ENCODE results near the gene HLA-C. TPM values are rescaled to one million over a fixed set of nuclear protein-coding genes. Genes with fewer than 3 reads are reported as not detected.
A peak's percentile ranks its signal among the peaks of the same experiment; 100 is the strongest.

HLA-C gene
- total and polyA plus RNA-seq, 4 donors = 125 to 1,234 (median 712) TPM

GRCh38 chr6:31228476-31228875 is 43.4 kb downstream of the HLA-C start:
- Histone ChIP-seq H3K9ac (ENCODE audit: insufficient read depth in 1 of 2, low read length in 2 of 2) (no peak overlapping the region), H3K27ac (ENCODE audit: low read depth in 1 of 2, low read length in 1 of 2) (no peak overlapping the region), H3K9me3 (ENCODE audit: control insufficient read depth in 4 of 4, insufficient read depth in 3 of 4, low read length in 3 of 4) (no peaks in the 10 kb centered on the region), H3K27me3 (ENCODE audit: control insufficient read depth in 3 of 3, insufficient read depth in 3 of 3, low read length in 2 of 3) (peaks cover 0 to 2% (median 0%) of the 10 kb centered on the region in 3 donors), H3K36me3 (ENCODE audit: control insufficient read depth in 4 of 4, insufficient read depth in 4 of 4, low read length in 4 of 4) (no peaks in the 10 kb centered on the region), H3K4me3 (no peak overlapping the region), H3K4me1 (ENCODE audit: control insufficient read depth in 5 of 5, insufficient read depth in 5 of 5, low read length in 5 of 5) (no peaks in the 10 kb centered on the region)
- TF ChIP-seq, protein P1, sequence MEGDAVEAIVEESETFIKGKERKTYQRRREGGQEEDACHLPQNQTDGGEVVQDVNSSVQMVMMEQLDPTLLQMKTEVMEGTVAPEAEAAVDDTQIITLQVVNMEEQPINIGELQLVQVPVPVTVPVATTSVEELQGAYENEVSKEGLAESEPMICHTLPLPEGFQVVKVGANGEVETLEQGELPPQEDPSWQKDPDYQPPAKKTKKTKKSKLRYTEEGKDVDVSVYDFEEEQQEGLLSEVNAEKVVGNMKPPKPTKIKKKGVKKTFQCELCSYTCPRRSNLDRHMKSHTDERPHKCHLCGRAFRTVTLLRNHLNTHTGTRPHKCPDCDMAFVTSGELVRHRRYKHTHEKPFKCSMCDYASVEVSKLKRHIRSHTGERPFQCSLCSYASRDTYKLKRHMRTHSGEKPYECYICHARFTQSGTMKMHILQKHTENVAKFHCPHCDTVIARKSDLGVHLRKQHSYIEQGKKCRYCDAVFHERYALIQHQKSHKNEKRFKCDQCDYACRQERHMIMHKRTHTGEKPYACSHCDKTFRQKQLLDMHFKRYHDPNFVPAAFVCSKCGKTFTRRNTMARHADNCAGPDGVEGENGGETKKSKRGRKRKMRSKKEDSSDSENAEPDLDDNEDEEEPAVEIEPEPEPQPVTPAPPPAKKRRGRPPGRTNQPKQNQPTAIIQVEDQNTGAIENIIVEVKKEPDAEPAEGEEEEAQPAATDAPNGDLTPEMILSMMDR (IDR thresholded peaks at IDR 0.05; ENCODE audit: control extremely low read depth, extremely low read depth) = no peak
- ATAC-seq (ENCODE audit: insufficient read depth, low FRiP score) (no peak), DNase-seq (no peak)
- 72 to 73% methylated on average over 6 of the region's 6 CpGs for WGBS, 2 donors

GRCh38 chr6:31227143-31227542 is 44.7 kb downstream of the HLA-C start:
- peak in 2 of 3 donors; percentile 20 to 32 for DNase-seq
- Histone ChIP-seq H3K36me3 (ENCODE audit: control insufficient read depth in 4 of 4, insufficient read depth in 4 of 4, low read length in 4 of 4) (no peaks in the 10 kb centered on the region), H3K27me3 (ENCODE audit: control insufficient read depth in 3 of 3, insufficient read depth in 3 of 3, low read length in 2 of 3) (peaks cover 0 to 2% (median 0%) of the 10 kb centered on the region in 3 donors), H3K27ac (ENCODE audit: low read depth in 1 of 2, low read length in 1 of 2) (no peak overlapping the region), H3K9me3 (ENCODE audit: control insufficient read depth in 4 of 4, insufficient read depth in 3 of 4, low read length in 3 of 4) (no peaks in the 10 kb centered on the region), H3K4me1 (ENCODE audit: control insufficient read depth in 5 of 5, insufficient read depth in 5 of 5, low read length in 5 of 5) (peaks cover 0 to 5% (median 3%) of the 10 kb centered on the region in 5 donors), H3K9ac (ENCODE audit: insufficient read depth in 1 of 2, low read length in 2 of 2) (no peak overlapping the region), H3K4me3 (no peak overlapping the region)
- WGBS, 2 donors = 77 to 83% methylated on average over 7 of the region's 7 CpGs
- ATAC-seq (ENCODE audit: insufficient read depth, low FRiP score) = no peak
- TF ChIP-seq, protein P1 (IDR thresholded peaks at IDR 0.05; ENCODE audit: control extremely low read depth, extremely low read depth) = no peak

- no peak for ATAC-seq (ENCODE audit: insufficient read depth, low FRiP score)
- no peak overlapping the region for H3K9ac ChIP-seq (ENCODE audit: insufficient read depth in 1 of 2, low read length in 2 of 2)
- DNase-seq = no peak
- H3K27ac ChIP-seq (ENCODE audit: low read depth in 1 of 2, low read length in 1 of 2) = no peak overlapping the region
- peaks cover 0 to 5% (median 3%) of the 10 kb centered on the region in 5 donors for H3K4me1 ChIP-seq (ENCODE audit: control insufficient read depth in 5 of 5, insufficient read depth in 5 of 5, low read length in 5 of 5)
- H3K36me3 ChIP-seq (ENCODE audit: control insufficient read depth in 4 of 4, insufficient read depth in 4 of 4, low read length in 4 of 4) = no peaks in the 10 kb centered on the region
- 79 to 80% methylated on average over 7 of the region's 7 CpGs for WGBS, 2 donors
- no peaks in the 10 kb centered on the region for H3K9me3 ChIP-seq (ENCODE audit: control insufficient read depth in 4 of 4, insufficient read depth in 3 of 4, low read length in 3 of 4)
- H3K27me3 ChIP-seq (ENCODE audit: control insufficient read depth in 3 of 3, insufficient read depth in 3 of 3, low read length in 2 of 3) = peaks cover 0 to 2% (median 0%) of the 10 kb centered on the region in 3 donors
- TF ChIP-seq, protein P1 (IDR thresholded peaks at IDR 0.05; ENCODE audit: control extremely low read depth, extremely low read depth) = no peak
- no peak overlapping the region for H3K4me3 ChIP-seq
These were observed 46.2 kb downstream of the HLA-C start for GRCh38 chr6:31225735-31226134.

DNA sequence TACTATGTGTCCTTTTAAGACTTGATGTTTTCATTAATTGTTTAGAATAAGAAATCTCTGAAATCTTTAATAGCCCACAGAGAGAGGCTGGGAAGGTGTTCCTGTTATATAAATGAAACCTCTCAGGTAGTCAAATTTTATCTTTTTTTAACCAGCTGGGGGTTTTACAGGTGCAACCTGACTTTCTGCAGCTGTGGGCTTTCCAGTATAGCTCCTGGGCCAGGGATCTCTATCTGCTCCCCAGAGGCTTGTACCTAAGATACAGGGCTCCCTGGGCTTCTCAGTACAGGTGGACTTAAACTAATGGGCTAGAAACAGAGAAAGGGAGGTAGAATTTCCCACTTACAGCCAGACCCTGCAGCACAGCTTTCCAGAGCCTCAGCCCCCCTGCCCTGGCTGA is 49.4 kb downstream of the HLA-C start:
- no peak overlapping the region for H3K4me3 ChIP-seq
- H3K27ac ChIP-seq (ENCODE audit: low read depth in 1 of 2, low read length in 1 of 2) = no peak overlapping the region
- peaks cover 0 to 5% (median 0%) of the 10 kb centered on the region in 3 donors for H3K27me3 ChIP-seq (ENCODE audit: control insufficient read depth in 3 of 3, insufficient read depth in 3 of 3, low read length in 2 of 3)
- no peak for ATAC-seq (ENCODE audit: insufficient read depth, low FRiP score)
- H3K9ac ChIP-seq (ENCODE audit: insufficient read depth in 1 of 2, low read length in 2 of 2) = no peak overlapping the region
- H3K36me3 ChIP-seq (ENCODE audit: control insufficient read depth in 4 of 4, insufficient read depth in 4 of 4, low read length in 4 of 4) = no peaks in the 10 kb centered on the region
- TF ChIP-seq, protein P1 (IDR thresholded peaks at IDR 0.05; ENCODE audit: control extremely low read depth, extremely low read depth) = no peak
- peaks cover 0 to 5% (median 3%) of the 10 kb centered on the region in 5 donors for H3K4me1 ChIP-seq (ENCODE audit: control insufficient read depth in 5 of 5, insufficient read depth in 5 of 5, low read length in 5 of 5)
- H3K9me3 ChIP-seq (ENCODE audit: control insufficient read depth in 4 of 4, insufficient read depth in 3 of 4, low read length in 3 of 4) = no peaks in the 10 kb centered on the region
- DNase-seq = no peak

Data from lung (tissue), 12 donors.